Caco-2 (cell line): ENCODE data around the gene VASN. TPM values are rescaled to one million over a fixed set of nuclear protein-coding genes. Genes with fewer than 3 reads are reported as not detected.

Experiments
- BruUV-seq: library from RNA; stranded (reverse); fragments of 400-500 nt; replicated peaks from 2 replicates; lab custom pipeline; 2021; lab: Mats Ljungman, UMichigan
- CTCF ChIA-PET: fragments of 300-600 bp; sonication (Branson Sonifier 250); formaldehyde crosslinking; loops from one replicate; lab custom pipeline; 2022; ENCODE audit warnings: antibody characterized with exemption; lab: Charles Lee
- POLR2A ChIA-PET: fragments of 300-600 bp; sonication (Branson Sonifier 250); formaldehyde crosslinking; loops from one replicate; lab custom pipeline; 2022; ENCODE audit warnings: antibody characterized with exemption; lab: Charles Lee
- DNase-seq, 2 experiments: peaks; one replicate each; pipeline versions ENCODE4 v3.0.0 to v3.0.0-alpha.2; 2020 to 2022
- H3K27me3 ChIP-seq: replicated peaks from 2 replicates; pipeline ENCODE4 v1.6.0; 2011; ENCODE audit warnings: low read length; ENCODE audit not compliant: control insufficient read depth, insufficient read depth
- H3K36me3 ChIP-seq: 2 replicates; pipeline ENCODE4 v1.5.1; 2011; ENCODE audit warnings: low read length; ENCODE audit not compliant: control insufficient read depth, insufficient read depth
- H3K4me1 ChIP-seq: fragments of 250-450 bp; sonication (Bioruptor Pico); 2 replicates; pipeline ENCODE4 v1.5.1; 2020; ENCODE audit warnings: mild to moderate bottlenecking
- H3K4me3 ChIP-seq: 2 replicates; pipeline ENCODE4 v1.5.1; 2011; ENCODE audit warnings: low read depth, mild to moderate bottlenecking, control low read depth, low read length
- H3K9me3 ChIP-seq: fragments of 250-450 bp; sonication (Bioruptor Pico); 2 replicates; pipeline ENCODE4 v1.5.1; 2020; ENCODE audit warnings: mild to moderate bottlenecking, moderate library complexity
- H3K27ac Mint-ChIP-seq: one replicate; pipeline ENCODE4 v1.8.0; 2022; ENCODE audit warnings: mixed read lengths; ENCODE audit not compliant: unreplicated experiment
- H3K27me3 Mint-ChIP-seq: one replicate; pipeline ENCODE4 v1.8.0; 2022; ENCODE audit warnings: mixed read lengths; ENCODE audit not compliant: insufficient read depth, unreplicated experiment
- H3K36me3 Mint-ChIP-seq: one replicate; pipeline ENCODE4 v1.8.0; 2022; ENCODE audit warnings: mild to moderate bottlenecking, mixed read lengths; ENCODE audit not compliant: insufficient read depth, unreplicated experiment
- H3K4me1 Mint-ChIP-seq: one replicate; pipeline ENCODE4 v1.8.0; 2022; ENCODE audit warnings: low read depth, mixed read lengths; ENCODE audit not compliant: unreplicated experiment
- H3K4me3 Mint-ChIP-seq: one replicate; pipeline ENCODE4 v1.8.0; 2022; ENCODE audit warnings: mild to moderate bottlenecking, moderate library complexity, mixed read lengths; ENCODE audit not compliant: unreplicated experiment
- H3K9me3 Mint-ChIP-seq: one replicate; pipeline ENCODE4 v1.8.0; 2022; ENCODE audit warnings: mixed read lengths; ENCODE audit not compliant: unreplicated experiment
- intact Hi-C: fragments of 100-400 bp; cut with micrococcal nuclease; formaldehyde crosslinking; loops from one replicate; pipeline ENCODE4 v1.10.0; 2022; ENCODE audit not compliant: unreplicated experiment
- total RNA-seq: library from RNA; stranded (reverse); gene quantifications from 2 replicates; pipeline ENCODE4 v1.2.3, GENCODE V29; 2022
- TF ChIP-seq, protein P1 (sequence below), 2 experiments: fragments of 200-600 bp in 1 of 2; IDR thresholded peaks; 1 replicate in 1 of 2; 2 replicates in 1 of 2; pipeline versions ENCODE4 v1.5.1 to v1.8.0; 2011 to 2022; ENCODE audit warnings: antibody characterized with exemption in 1 of 2, control low read depth in 1 of 2, inconsistent platforms in 1 of 2, low read depth in 1 of 2, low read length in 1 of 2, mild to moderate bottlenecking in 1 of 2, moderate library complexity in 1 of 2; ENCODE audit not compliant: insufficient read depth in 1 of 2, severe bottlenecking in 1 of 2, unreplicated experiment in 1 of 2

The VASN gene
- total RNA-seq, 1 experiment from 2014 or later = 2.7 TPM

DNA sequence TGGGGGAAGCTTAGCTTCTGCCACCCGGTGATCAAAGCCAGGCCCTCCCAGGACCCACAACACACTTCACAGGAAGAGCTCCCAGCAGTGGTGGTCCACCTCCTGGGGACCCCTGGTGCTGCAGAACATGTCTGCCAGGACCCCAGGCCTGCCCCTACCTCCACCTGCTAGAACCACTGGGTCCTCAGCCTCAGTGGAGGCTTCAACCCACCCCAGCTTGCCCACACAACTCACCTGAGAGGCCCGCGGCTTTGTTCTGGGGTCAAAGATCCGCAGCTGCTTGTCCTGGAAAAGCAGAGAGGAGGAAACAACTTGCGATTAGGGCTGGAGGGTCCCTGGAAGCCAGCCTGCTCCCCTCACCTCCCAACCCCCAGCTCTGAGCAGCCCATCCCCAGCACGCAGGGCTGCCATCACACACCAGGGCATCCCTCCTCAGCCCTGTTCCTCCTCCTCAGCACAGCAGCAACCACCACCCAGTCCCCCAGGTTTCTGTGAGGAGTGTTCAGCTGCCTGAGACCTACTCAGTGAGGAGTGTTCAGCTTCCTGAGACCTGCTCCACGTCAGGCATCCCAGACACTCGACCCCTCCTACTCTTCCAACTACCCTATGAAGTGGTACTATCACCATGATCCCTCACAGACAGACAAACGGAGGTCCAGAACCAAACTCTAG, 23.5 kb downstream of the VASN start:
- H3K9me3 ChIP-seq = no peaks in the 10 kb centered on the region
- TF ChIP-seq, protein P1, sequence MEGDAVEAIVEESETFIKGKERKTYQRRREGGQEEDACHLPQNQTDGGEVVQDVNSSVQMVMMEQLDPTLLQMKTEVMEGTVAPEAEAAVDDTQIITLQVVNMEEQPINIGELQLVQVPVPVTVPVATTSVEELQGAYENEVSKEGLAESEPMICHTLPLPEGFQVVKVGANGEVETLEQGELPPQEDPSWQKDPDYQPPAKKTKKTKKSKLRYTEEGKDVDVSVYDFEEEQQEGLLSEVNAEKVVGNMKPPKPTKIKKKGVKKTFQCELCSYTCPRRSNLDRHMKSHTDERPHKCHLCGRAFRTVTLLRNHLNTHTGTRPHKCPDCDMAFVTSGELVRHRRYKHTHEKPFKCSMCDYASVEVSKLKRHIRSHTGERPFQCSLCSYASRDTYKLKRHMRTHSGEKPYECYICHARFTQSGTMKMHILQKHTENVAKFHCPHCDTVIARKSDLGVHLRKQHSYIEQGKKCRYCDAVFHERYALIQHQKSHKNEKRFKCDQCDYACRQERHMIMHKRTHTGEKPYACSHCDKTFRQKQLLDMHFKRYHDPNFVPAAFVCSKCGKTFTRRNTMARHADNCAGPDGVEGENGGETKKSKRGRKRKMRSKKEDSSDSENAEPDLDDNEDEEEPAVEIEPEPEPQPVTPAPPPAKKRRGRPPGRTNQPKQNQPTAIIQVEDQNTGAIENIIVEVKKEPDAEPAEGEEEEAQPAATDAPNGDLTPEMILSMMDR (IDR thresholded peaks at IDR 0.05; ENCODE audit: insufficient read depth in 1 of 2, low read depth in 1 of 2, low read length in 1 of 2, severe bottlenecking in 1 of 2, unreplicated experiment in 1 of 2) = no peak
- intact Hi-C loops = no loop called here
- no peaks in the 10 kb centered on the region for H3K4me1 Mint-ChIP-seq
- no peaks in the 10 kb centered on the region for H3K27me3 ChIP-seq
- H3K36me3 ChIP-seq = peaks cover 1% of the 10 kb centered on the region
- ChIA-PET CTCF (no interaction called here), POLR2A (no interaction called here)
- no peaks in the 10 kb centered on the region for H3K4me1 ChIP-seq
- no peaks in the 10 kb centered on the region for H3K27me3 Mint-ChIP-seq
- H3K27ac Mint-ChIP-seq = no peak overlapping the region
- no TSS peak for BruUV-seq
- H3K4me3 ChIP-seq = no peak overlapping the region
- no peaks in the 10 kb centered on the region for H3K36me3 Mint-ChIP-seq
- H3K9me3 Mint-ChIP-seq = no peaks in the 10 kb centered on the region
- no peak overlapping the region for H3K4me3 Mint-ChIP-seq
- DNase-seq = no peak

DNA sequence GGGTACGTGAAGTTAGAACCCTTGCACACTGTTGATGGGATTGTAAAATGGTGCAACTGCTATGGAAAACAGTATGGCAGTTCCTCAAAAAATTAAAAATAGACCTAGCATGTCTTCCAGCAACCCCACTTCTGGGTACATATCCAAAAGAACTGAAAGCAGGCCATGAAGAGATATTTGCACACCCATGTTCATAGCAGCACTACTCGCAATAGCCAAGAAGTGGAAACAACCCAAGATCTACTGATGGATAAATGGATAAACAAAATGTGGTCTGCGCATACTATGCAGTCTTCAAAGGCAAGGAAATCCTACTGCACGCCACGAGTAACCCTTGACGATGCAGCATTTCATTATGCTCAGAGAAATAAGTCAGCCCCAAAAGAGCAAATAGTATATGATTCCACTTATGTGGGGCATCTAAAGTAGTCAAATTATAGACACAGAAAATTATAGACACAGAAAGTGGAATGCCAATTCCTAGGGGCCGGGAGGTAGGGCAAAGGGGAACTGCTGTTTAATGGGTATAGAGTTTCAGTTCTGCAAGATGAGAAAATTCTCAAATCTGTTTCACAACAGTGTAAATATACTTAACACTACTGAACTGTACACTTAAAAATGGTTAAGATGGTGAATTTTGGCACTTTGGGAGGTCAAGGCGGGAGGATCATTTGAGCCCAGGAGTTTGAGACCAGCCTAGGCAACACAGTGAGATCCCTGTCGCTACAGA, 27.5 kb downstream of the VASN start:
- Mint-ChIP-seq H3K4me1 (no peaks in the 10 kb centered on the region), H3K4me3 (no peak overlapping the region), H3K36me3 (peaks cover 7% of the 10 kb centered on the region), H3K27me3 (no peaks in the 10 kb centered on the region), H3K27ac (no peak overlapping the region), H3K9me3 (no peaks in the 10 kb centered on the region)
- intact Hi-C loops = no loop called here
- no peak overlapping the region for H3K4me3 ChIP-seq
- no TSS peak for BruUV-seq
- ChIA-PET CTCF (no interaction called here), POLR2A (no interaction called here)
- no peaks in the 10 kb centered on the region for H3K27me3 ChIP-seq
- no peak for DNase-seq
- no peaks in the 10 kb centered on the region for H3K9me3 ChIP-seq
- H3K4me1 ChIP-seq = no peaks in the 10 kb centered on the region
- TF ChIP-seq, protein P1 (IDR thresholded peaks at IDR 0.05; ENCODE audit: insufficient read depth in 1 of 2, low read depth in 1 of 2, low read length in 1 of 2, severe bottlenecking in 1 of 2, unreplicated experiment in 1 of 2) = no peak
- H3K36me3 ChIP-seq = peaks cover 1% of the 10 kb centered on the region

DNA sequence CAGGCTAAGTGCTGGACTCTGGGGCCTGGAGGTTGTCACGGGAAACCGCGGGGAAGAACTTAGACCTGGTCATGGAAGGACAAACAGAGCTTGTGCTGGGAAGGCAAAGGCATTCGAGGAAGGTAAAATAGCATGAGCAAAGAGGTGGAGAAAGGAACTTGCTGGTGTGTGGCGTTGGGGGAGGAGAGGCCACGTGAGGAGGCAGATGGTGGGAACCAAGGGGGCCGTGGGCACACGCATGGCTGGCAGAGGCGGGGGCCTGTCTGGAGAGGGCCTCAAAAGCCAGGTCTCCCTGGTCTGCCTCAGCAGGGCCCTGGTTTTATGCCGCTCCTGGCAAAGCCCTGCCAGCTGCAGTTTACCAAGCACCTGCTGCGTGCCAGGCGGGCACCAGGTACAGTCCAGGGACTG, 29.4 kb downstream of the VASN start:
- BruUV-seq = no TSS peak
- no peaks in the 10 kb centered on the region for H3K9me3 Mint-ChIP-seq
- TF ChIP-seq, protein P1 (IDR thresholded peaks at IDR 0.05; ENCODE audit: insufficient read depth in 1 of 2, low read depth in 1 of 2, low read length in 1 of 2, severe bottlenecking in 1 of 2, unreplicated experiment in 1 of 2) = no peak
- H3K36me3 ChIP-seq = no peaks in the 10 kb centered on the region
- H3K4me1 ChIP-seq = no peaks in the 10 kb centered on the region
- no peak overlapping the region for H3K4me3 Mint-ChIP-seq
- intact Hi-C loops = loop anchor here (5.0 kb wide), 1 partner anchor 129 kb away; the partner anchor contains the start of gene TFAP4
- H3K27me3 ChIP-seq = no peaks in the 10 kb centered on the region
- ChIA-PET POLR2A (interaction anchor here (0.6 kb wide), 1 partner anchor 103 kb away, joined by 4 read pairs; no protein-coding TSS in a partner anchor), CTCF (interaction anchor here (3.6 kb wide), 1 partner anchor 147 kb away, joined by 19 read pairs; no protein-coding TSS in a partner anchor)
- no peak overlapping the region for H3K27ac Mint-ChIP-seq
- DNase-seq = no peak
- no peak overlapping the region for H3K4me3 ChIP-seq
- H3K4me1 Mint-ChIP-seq = no peaks in the 10 kb centered on the region
- no peaks in the 10 kb centered on the region for H3K27me3 Mint-ChIP-seq
- H3K9me3 ChIP-seq = no peaks in the 10 kb centered on the region
- H3K36me3 Mint-ChIP-seq = peaks cover 13% of the 10 kb centered on the region
